Mucosa of descending colon (tissue), 3 donors: ENCODE data around the gene RAC2. TPM values are rescaled to one million over a fixed set of nuclear protein-coding genes. Genes with fewer than 3 reads are reported as not detected.

Experiments used
- ATAC-seq: fragments of 200-7000 bp; cut with Tn5 transposase; one replicate; pipeline ENCODE4 v1.9.1; 2020; ENCODE audit warnings: mild to moderate bottlenecking, moderate library complexity
- DNase-seq, 3 donors: peaks; one replicate each; pipeline ENCODE4 v3.0.0-alpha.2; 2020
- H3K36me3 ChIP-seq: fragments of 200-600 bp; one replicate; pipeline ENCODE4 v1.8.0; 2021; ENCODE audit warnings: low read depth, mild to moderate bottlenecking
- H3K4me1 ChIP-seq: fragments of 200-600 bp; one replicate; pipeline ENCODE4 v1.8.0; 2021; ENCODE audit warnings: low read depth, mild to moderate bottlenecking
- H3K4me3 ChIP-seq: fragments of 200-600 bp; one replicate; pipeline ENCODE4 v1.8.0; 2021; ENCODE audit warnings: mild to moderate bottlenecking
- H3K9me3 ChIP-seq: fragments of 200-600 bp; one replicate; pipeline ENCODE4 v1.8.0; 2021; ENCODE audit warnings: mild to moderate bottlenecking
- CTCF ChIP-seq: fragments of 200-600 bp; IDR thresholded peaks from one replicate; pipeline ENCODE4 v1.8.0; 2022; ENCODE audit warnings: antibody characterized with exemption, mild to moderate bottlenecking
- intact Hi-C, 2 donors: fragments of 100-400 bp; cut with DNase I in 1 of 2; cut with micrococcal nuclease in 1 of 2; formaldehyde crosslinking; loops; one replicate each; pipeline versions ENCODE4 v1.11.0 to v1.11.1; 2022; cut with DNase I, micrococcal nuclease
- total RNA-seq, 3 donors: library from RNA; stranded (reverse); fragmentation: NEBNext Ultra II Directional in 2 of 3; extraction: Animal tissue kit (Norgen Biotek cat#: 25700) in 2 of 3; gene quantifications; one replicate each; pipeline versions ENCODE4 v1.2.1 to v1.2.4, GENCODE V29; 2021 to 2023
- donor health status: DM: no; HTN: no; CAD: no; lungs with moderate emphysema.
- donor health status: DM: no; HTN: no; CAD: no.
- donor health status: DM: no; HTN: yes; CAD: no.

RAC2 gene
- total RNA-seq, 3 donors from 2014 or later = 15.3 to 26.8 (median 16.4) TPM

- DNase-seq = no peak
- Histone ChIP-seq H3K4me1 (peaks cover 4% of the 10 kb centered on the region), H3K9me3 (peaks cover 9% of the 10 kb centered on the region), H3K36me3 (no peaks in the 10 kb centered on the region), H3K4me3 (no peak overlapping the region)
- intact Hi-C loops = no loop called here
- TF ChIP-seq CTCF = no peak
- ATAC-seq = no peak
Measured at GRCh38 chr22:37263966-37264887, 20.2 kb upstream of the RAC2 start.

- DNase-seq = no peak
- no peaks in the 10 kb centered on the region for H3K36me3 ChIP-seq
- peaks cover 9% of the 10 kb centered on the region for H3K9me3 ChIP-seq
- peaks cover 14% of the 10 kb centered on the region for H3K4me1 ChIP-seq
- intact Hi-C loops = no loop called here
- H3K4me3 ChIP-seq = no peak overlapping the region
- no peak for ATAC-seq
- TF ChIP-seq CTCF = no peak
Measured at GRCh38 chr22:37262346-37262745, 18.3 kb upstream of the RAC2 start.

- intact Hi-C loops = no loop called here
- H3K4me3 ChIP-seq = no peak overlapping the region
- H3K36me3 ChIP-seq = no peaks in the 10 kb centered on the region
- H3K9me3 ChIP-seq = peaks cover 9% of the 10 kb centered on the region
- peaks cover 14% of the 10 kb centered on the region for H3K4me1 ChIP-seq
- DNase-seq (peak in 2 of 3 donors; percentile 60 to 72), ATAC-seq (peak; percentile 89)
- TF ChIP-seq CTCF = peak; percentile 83
Measured at GRCh38 chr22:37260901-37261336, 16.9 kb upstream of the RAC2 start.

GRCh38 chr22:37260155-37260795 lies 16.2 kb upstream of the RAC2 start:
- no peak for DNase-seq
- H3K36me3 ChIP-seq = no peaks in the 10 kb centered on the region
- no peak for ATAC-seq
- intact Hi-C loops = no loop called here
- peaks cover 9% of the 10 kb centered on the region for H3K9me3 ChIP-seq
- TF ChIP-seq CTCF = no peak
- no peak overlapping the region for H3K4me3 ChIP-seq
- H3K4me1 ChIP-seq = peaks cover 14% of the 10 kb centered on the region

GRCh38 chr22:37259540-37260029 lies 15.5 kb upstream of the RAC2 start:
- DNase-seq = no peak
- no peak for TF ChIP-seq CTCF
- intact Hi-C loops = loop anchor here in 1 of 2 donors (5.0 kb wide), 1 partner anchor 472 kb away; no protein-coding TSS in a partner anchor
- peak; percentile 48 for ATAC-seq
- no peak overlapping the region for H3K4me3 ChIP-seq
- H3K9me3 ChIP-seq = peaks cover 8% of the 10 kb centered on the region
- H3K36me3 ChIP-seq = no peaks in the 10 kb centered on the region
- peaks cover 14% of the 10 kb centered on the region for H3K4me1 ChIP-seq
